Measurements from ENCODE around the gene RPS6KA5. TPM values are rescaled to one million over a fixed set of nuclear protein-coding genes. Genes with fewer than 3 reads are reported as not detected.
"Not testable (repeated sequence)": the region's sequence is repeated elsewhere in the genome, so short reads cannot be mapped to it uniquely, and the experiment has no call there.

RPS6KA5 gene
- total RNA-seq, 1 donor from 2014 or later: 0.65 TPM

- Mint-ChIP-seq H3K27ac (ENCODE audit: unreplicated experiment) (no peak overlapping the region), H3K9me3 (ENCODE audit: low read depth) (no peaks in the 10 kb centered on the region), H3K4me1 (ENCODE audit: low read depth) (no peaks in the 10 kb centered on the region), H3K4me3 (ENCODE audit: unreplicated experiment) (no peak overlapping the region), H3K27me3 (ENCODE audit: low read depth) (peaks cover 37% of the 10 kb centered on the region), H3K36me3 (ENCODE audit: low read depth) (no peaks in the 10 kb centered on the region)
- DNase-seq (ENCODE audit: low spot score): no peak
- TF ChIP-seq, protein P1, sequence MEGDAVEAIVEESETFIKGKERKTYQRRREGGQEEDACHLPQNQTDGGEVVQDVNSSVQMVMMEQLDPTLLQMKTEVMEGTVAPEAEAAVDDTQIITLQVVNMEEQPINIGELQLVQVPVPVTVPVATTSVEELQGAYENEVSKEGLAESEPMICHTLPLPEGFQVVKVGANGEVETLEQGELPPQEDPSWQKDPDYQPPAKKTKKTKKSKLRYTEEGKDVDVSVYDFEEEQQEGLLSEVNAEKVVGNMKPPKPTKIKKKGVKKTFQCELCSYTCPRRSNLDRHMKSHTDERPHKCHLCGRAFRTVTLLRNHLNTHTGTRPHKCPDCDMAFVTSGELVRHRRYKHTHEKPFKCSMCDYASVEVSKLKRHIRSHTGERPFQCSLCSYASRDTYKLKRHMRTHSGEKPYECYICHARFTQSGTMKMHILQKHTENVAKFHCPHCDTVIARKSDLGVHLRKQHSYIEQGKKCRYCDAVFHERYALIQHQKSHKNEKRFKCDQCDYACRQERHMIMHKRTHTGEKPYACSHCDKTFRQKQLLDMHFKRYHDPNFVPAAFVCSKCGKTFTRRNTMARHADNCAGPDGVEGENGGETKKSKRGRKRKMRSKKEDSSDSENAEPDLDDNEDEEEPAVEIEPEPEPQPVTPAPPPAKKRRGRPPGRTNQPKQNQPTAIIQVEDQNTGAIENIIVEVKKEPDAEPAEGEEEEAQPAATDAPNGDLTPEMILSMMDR (IDR thresholded peaks at IDR 0.05): no peak
These were observed 29.6 kb upstream of the RPS6KA5 start for GRCh38 chr14:91089958-91090535.

DNA sequence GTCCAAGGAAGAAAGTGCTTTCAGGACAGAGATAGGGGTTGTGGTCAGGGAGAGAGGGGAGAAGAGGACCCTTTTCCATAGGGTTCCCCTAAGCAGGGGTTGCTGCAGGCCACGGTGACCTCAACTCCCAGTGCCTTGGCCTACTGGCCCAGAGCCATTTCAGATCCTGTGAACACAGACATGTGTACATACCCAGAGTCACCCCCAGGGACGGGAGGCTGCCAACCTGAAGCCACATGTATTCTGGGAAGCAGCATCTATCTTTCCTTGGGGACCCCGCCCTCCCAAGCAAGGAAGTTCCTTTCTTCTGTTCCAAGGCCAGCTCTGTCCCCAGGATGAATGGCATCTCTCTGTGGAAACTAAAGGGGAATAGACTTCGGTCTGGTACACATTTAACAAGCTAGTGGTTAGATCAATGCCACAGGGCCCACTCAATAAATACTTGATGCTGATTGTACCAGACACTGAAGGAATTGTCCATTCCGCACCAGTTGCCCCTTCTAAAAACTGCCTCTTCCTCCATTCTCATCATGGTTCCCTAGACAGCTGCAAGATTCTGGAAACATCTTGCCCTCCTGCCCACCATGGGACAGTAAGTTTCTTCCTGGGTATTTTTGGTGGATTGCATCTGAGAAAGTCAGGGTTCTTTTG, 28.3 kb upstream of the RPS6KA5 start:
- Mint-ChIP-seq H3K4me3 (ENCODE audit: unreplicated experiment) (no peak overlapping the region), H3K27me3 (ENCODE audit: low read depth) (peaks cover 33% of the 10 kb centered on the region), H3K4me1 (ENCODE audit: low read depth) (no peaks in the 10 kb centered on the region), H3K27ac (ENCODE audit: unreplicated experiment) (no peak overlapping the region), H3K9me3 (ENCODE audit: low read depth) (no peaks in the 10 kb centered on the region), H3K36me3 (ENCODE audit: low read depth) (no peaks in the 10 kb centered on the region)
- TF ChIP-seq, protein P1 (IDR thresholded peaks at IDR 0.05): no peak
- DNase-seq (ENCODE audit: low spot score): no peak

- peaks cover 33% of the 10 kb centered on the region for H3K27me3 Mint-ChIP-seq (ENCODE audit: low read depth)
- H3K36me3 Mint-ChIP-seq (ENCODE audit: low read depth); H3K27ac Mint-ChIP-seq (ENCODE audit: unreplicated experiment); DNase-seq (ENCODE audit: low spot score); H3K4me1 Mint-ChIP-seq (ENCODE audit: low read depth); H3K9me3 Mint-ChIP-seq (ENCODE audit: low read depth); H3K4me3 Mint-ChIP-seq (ENCODE audit: unreplicated experiment): not testable (repeated sequence)
These were observed 27.0 kb upstream of the RPS6KA5 start for GRCh38 chr14:91087470-91087869.

DNA sequence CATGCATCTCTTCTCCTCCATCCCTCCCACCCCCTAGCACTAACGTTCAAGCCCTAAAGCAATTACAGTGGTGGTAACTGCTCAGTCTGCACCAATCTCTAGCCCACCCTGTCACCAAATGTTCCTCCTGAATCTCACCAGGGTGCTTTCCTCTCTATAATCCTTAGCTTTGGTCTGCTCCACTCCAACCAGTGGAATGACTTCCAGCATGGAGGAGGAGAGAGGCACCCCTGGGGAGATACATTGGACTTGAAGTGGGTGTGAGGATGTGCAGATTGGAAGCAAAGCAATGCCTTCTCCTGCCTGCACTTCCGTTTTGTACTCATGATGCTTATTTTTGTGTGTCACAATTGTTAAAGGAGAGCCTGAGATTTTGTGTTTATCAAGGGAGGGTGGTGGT, 24.1 kb upstream of the RPS6KA5 start:
- DNase-seq (ENCODE audit: low spot score): no peak
- Mint-ChIP-seq H3K36me3 (ENCODE audit: low read depth) (no peaks in the 10 kb centered on the region), H3K4me3 (ENCODE audit: unreplicated experiment) (no peak overlapping the region), H3K4me1 (ENCODE audit: low read depth) (no peaks in the 10 kb centered on the region), H3K9me3 (ENCODE audit: low read depth) (no peaks in the 10 kb centered on the region), H3K27me3 (ENCODE audit: low read depth) (peaks cover 19% of the 10 kb centered on the region), H3K27ac (ENCODE audit: unreplicated experiment) (no peak overlapping the region)
- TF ChIP-seq, protein P1 (IDR thresholded peaks at IDR 0.05): no peak

GRCh38 chr14:91082282-91082681, 21.8 kb upstream of the RPS6KA5 start:
- Mint-ChIP-seq H3K27me3 (ENCODE audit: low read depth) (peaks cover 8% of the 10 kb centered on the region), H3K36me3 (ENCODE audit: low read depth) (no peaks in the 10 kb centered on the region), H3K27ac (ENCODE audit: unreplicated experiment) (no peak overlapping the region)

More at GRCh38 chr14:91082282-91082681, 21.8 kb upstream of the RPS6KA5 start:
- DNase-seq (ENCODE audit: low spot score): no peak
- Mint-ChIP-seq H3K4me3 (ENCODE audit: unreplicated experiment) (no peak overlapping the region), H3K4me1 (ENCODE audit: low read depth) (no peaks in the 10 kb centered on the region), H3K9me3 (ENCODE audit: low read depth) (no peaks in the 10 kb centered on the region)
- TF ChIP-seq, protein P1 (IDR thresholded peaks at IDR 0.05): no peak

All from chondrocyte (in vitro differentiated cells).